Left ventricle myocardium inferior (tissue), 1 donor: ENCODE measurements around the gene SMYD3. TPM values are rescaled to one million over a fixed set of nuclear protein-coding genes. Genes with fewer than 3 reads are reported as not detected.

ENCODE experiments used
- DNase-seq: peaks from one replicate; pipeline ENCODE4 v3.0.0-alpha.2; 2020
- H3K27ac ChIP-seq: fragments of 200-600 bp; replicated peaks from 2 replicates; pipeline ENCODE4 v1.8.0; 2021
- H3K27me3 ChIP-seq: fragments of 200-600 bp; 2 replicates; pipeline ENCODE4 v1.8.0; 2021; ENCODE audit warnings: low read depth
- H3K36me3 ChIP-seq: fragments of 200-600 bp; 2 replicates; pipeline ENCODE4 v1.8.0; 2021
- H3K4me1 ChIP-seq: fragments of 200-600 bp; 2 replicates; pipeline ENCODE4 v1.8.0; 2021
- H3K4me3 ChIP-seq: fragments of 200-600 bp; 2 replicates; pipeline ENCODE4 v1.8.0; 2021; ENCODE audit warnings: mild to moderate bottlenecking, moderate library complexity
- H3K9me3 ChIP-seq: fragments of 200-600 bp; replicated peaks from 2 replicates; pipeline ENCODE4 v1.8.0; 2021
- intact Hi-C: fragments of 100-400 bp; cut with micrococcal nuclease; formaldehyde crosslinking; loops from one replicate; pipeline ENCODE4 v1.11.0; 2022
- total RNA-seq: library from RNA; stranded (reverse); fragmentation: NEBNext Ultra II Directional; extraction: Animal tissue kit (Norgen Biotek cat#: 25700); gene quantifications from one replicate; pipeline ENCODE4 v1.2.1, GENCODE V29; 2021
- TF ChIP-seq, protein P1 (sequence below): fragments of 200-600 bp; IDR thresholded peaks from 2 replicates; pipeline ENCODE4 v1.8.0; 2021; ENCODE audit warnings: antibody characterized with exemption, mild to moderate bottlenecking, borderline replicate concordance
- donor health status: DM: no; HTN: yes; CAD: no; lungs with severe emphysema.

Gene SMYD3
- total RNA-seq, 1 donor from 2014 or later: 9.9 TPM

GRCh38 chr1:246427611-246428010, 79.5 kb downstream of the SMYD3 start:
- no peaks in the 10 kb centered on the region for H3K36me3 ChIP-seq
- H3K9me3 ChIP-seq: no peaks in the 10 kb centered on the region
- no peak for DNase-seq
- no peaks in the 10 kb centered on the region for H3K4me1 ChIP-seq
- H3K4me3 ChIP-seq: no peak overlapping the region
- H3K27ac ChIP-seq: no peak overlapping the region
- H3K27me3 ChIP-seq: no peaks in the 10 kb centered on the region
- intact Hi-C loops: no loop called here
- TF ChIP-seq, protein P1, sequence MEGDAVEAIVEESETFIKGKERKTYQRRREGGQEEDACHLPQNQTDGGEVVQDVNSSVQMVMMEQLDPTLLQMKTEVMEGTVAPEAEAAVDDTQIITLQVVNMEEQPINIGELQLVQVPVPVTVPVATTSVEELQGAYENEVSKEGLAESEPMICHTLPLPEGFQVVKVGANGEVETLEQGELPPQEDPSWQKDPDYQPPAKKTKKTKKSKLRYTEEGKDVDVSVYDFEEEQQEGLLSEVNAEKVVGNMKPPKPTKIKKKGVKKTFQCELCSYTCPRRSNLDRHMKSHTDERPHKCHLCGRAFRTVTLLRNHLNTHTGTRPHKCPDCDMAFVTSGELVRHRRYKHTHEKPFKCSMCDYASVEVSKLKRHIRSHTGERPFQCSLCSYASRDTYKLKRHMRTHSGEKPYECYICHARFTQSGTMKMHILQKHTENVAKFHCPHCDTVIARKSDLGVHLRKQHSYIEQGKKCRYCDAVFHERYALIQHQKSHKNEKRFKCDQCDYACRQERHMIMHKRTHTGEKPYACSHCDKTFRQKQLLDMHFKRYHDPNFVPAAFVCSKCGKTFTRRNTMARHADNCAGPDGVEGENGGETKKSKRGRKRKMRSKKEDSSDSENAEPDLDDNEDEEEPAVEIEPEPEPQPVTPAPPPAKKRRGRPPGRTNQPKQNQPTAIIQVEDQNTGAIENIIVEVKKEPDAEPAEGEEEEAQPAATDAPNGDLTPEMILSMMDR: no peak

DNA sequence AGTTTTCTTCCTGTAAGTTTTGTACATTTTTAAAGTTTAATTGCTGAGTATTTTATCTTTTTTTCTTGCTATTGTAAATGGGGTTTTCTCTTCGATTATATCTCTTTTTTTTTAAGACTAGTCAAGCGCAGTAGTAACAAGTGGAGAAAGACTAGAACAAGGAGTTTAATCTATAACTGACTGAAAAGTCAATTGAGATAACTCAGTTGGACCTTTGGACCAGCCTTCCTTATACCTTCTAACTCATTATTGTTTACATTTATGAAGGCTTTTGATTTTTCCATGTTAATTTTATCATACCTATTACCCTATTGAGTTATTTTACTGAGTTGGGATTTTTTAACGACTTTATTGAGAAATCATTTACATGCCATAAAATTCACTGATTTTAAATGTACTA, 81.2 kb downstream of the SMYD3 start:
- DNase-seq: no peak
- H3K9me3 ChIP-seq: no peaks in the 10 kb centered on the region
- no peaks in the 10 kb centered on the region for H3K4me1 ChIP-seq
- H3K4me3 ChIP-seq: no peak overlapping the region
- H3K36me3 ChIP-seq: no peaks in the 10 kb centered on the region
- intact Hi-C loops: no loop called here
- H3K27ac ChIP-seq: no peak overlapping the region
- TF ChIP-seq, protein P1: no peak
- no peaks in the 10 kb centered on the region for H3K27me3 ChIP-seq

DNA sequence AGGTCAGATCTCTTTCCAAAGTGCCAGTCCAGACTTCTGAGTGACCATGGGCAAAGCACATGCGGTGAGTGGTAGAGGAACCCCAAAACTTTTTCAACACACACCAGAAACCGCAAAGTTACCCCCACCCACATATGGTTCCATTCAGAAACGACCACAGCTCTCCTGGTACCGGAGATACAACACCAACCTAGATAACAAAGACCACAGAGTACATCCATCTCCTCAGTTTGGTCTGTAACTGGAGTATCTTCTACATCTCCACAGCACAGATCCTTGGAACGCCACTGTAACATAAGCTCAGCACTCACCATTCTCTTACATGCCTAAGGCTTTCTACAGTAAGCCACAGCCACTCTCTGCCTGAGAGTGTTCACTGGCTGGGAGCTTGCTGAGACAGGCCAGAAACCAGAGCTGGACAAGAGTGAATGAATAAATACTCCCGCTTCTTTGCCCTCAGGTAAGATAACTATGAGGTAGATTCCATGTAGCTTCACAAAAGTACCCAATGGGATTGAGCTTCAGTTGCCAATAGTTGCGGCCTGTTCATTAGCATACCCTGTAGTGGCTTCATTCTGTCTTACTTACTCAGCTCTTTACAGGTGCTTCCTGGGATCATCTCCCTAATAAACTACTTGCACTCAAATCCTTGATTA, 81.8 kb downstream of the SMYD3 start:
- Histone ChIP-seq H3K9me3 (no peaks in the 10 kb centered on the region), H3K4me1 (no peaks in the 10 kb centered on the region), H3K36me3 (no peaks in the 10 kb centered on the region), H3K27me3 (no peaks in the 10 kb centered on the region), H3K4me3 (no peak overlapping the region), H3K27ac (no peak overlapping the region)
- intact Hi-C loops: no loop called here
- DNase-seq: no peak
- TF ChIP-seq, protein P1: no peak

- TF ChIP-seq, protein P1: no peak
Measured at GRCh38 chr1:246420300-246420699, 86.8 kb downstream of the SMYD3 start.

DNA sequence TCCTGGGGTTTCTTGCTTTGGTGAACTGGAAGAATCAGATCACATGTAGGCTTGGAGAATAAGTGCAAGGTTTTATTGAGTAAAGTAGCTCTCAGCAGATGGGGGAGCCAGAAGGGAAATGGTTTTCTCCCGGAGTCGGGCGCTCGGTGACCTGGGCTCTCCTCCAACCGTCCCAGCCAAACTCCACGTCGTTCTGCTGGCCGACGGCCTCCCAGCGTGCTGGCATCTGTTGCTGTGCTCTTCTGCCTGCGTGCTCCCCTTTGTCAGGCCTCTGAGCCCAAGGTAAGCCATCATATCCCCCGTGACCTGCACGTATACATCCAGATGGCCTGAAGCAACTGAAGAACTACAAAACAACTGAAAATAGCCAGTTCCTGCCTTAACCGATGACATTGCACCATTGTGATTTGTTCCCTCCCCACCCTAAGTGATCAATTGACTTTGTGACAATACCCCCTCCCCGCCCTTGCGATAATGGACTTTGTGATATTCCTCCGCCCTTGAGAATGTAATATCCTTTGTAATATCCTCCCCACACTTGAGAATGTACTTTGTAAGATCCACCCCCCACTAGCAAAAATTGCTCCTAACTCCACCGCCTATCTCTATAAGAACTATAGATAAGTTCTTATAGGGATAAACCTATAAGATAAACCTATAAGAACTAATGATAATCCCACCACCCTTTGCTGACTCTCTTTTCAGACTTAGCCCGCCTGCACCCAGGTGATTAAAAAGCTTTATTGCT, 88.3 kb downstream of the SMYD3 start:
- Histone ChIP-seq H3K4me3 (no peak overlapping the region), H3K27ac (no peak overlapping the region), H3K27me3 (no peaks in the 10 kb centered on the region), H3K36me3 (no peaks in the 10 kb centered on the region), H3K4me1 (no peaks in the 10 kb centered on the region), H3K9me3 (no peaks in the 10 kb centered on the region)
- no peak for DNase-seq
- intact Hi-C loops: no loop called here
- TF ChIP-seq, protein P1: no peak

More at GRCh38 chr1:246420300-246420699, 86.8 kb downstream of the SMYD3 start:
- no peaks in the 10 kb centered on the region for H3K36me3 ChIP-seq
- no peaks in the 10 kb centered on the region for H3K27me3 ChIP-seq
- H3K4me1 ChIP-seq: no peaks in the 10 kb centered on the region
- H3K27ac ChIP-seq: no peak overlapping the region
- DNase-seq: no peak
- intact Hi-C loops: no loop called here
- no peak overlapping the region for H3K4me3 ChIP-seq
- H3K9me3 ChIP-seq: no peaks in the 10 kb centered on the region
